ENCODE data around the gene ADCY3. TPM values are rescaled to one million over a fixed set of nuclear protein-coding genes. Genes with fewer than 3 reads are reported as not detected.

ADCY3 gene
- total and polyA plus RNA-seq, 9 of the 15 experiments (the other 6 are each of a cell fraction or from before 2014, with no cell fraction given), result 1.5 to 54.8 (median 26.3) TPM

DNA sequence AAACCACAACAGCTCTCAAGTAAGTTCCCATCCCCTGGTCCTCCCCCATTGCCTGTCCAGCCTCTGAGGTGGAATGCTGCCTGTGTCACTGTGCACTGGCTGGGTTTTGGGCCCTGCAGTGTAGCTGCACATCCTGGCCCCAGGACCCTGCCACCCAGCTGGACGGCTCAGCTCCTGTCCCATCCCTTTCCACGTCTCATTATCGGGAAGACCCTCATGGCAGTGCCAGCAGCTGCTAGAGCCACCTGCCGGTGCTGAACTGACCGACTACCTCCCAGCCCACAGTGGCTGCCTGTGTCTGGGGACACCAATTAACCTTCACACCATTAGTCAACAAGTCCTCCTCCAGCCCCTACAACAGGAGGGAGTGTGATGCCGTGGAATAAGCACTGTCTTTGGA lies 31.9 kb downstream of the ADCY3 start:
- ATAC-seq, result no peak
- POLR2A ChIA-PET, result no interaction called here
- no peaks in the 10 kb centered on the region for H3K27me3 ChIP-seq (ENCODE audit: control insufficient read depth in 2 of 2, insufficient read depth in 2 of 2, low read length in 2 of 2)

DNA sequence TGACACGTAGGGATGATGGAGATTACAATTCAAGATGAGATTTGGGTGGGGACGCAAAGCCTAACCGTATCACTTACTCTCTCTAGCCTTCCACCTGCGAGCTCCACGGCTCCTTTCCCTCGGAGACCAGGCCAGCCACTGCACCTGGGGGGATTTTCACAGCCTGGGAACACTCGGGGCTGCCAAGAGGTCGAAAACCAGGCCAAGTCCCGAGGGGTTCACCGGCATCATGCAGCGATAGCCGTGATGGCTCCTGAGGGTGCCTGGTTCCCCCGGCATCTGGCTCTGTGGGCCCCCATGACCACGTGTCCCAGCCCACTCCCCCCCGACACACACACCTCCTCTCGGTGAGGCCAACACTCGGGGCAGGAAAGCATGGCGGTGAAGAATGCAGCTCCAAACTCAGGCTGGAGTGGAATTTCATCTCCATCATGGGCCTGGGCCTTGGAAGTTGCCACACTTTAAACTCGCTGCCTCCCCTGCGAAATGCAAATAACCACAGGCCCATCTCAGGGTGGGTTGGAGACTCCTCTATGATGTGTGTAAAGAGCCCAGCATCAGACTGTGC lies 32.6 kb downstream of the ADCY3 start:
- intact Hi-C loops (cut with micrococcal nuclease) (no loop called here), in situ Hi-C loops (cut with MboI) (no loop called here)
- H3K4me3 ChIP-seq, result no peak overlapping the region
- WGBS (ENCODE audit: insufficient coverage, low coverage, missing lambda C conversion rate), result 94% methylated on average over 14 of the region's 20 CpGs
- no peaks in the 10 kb centered on the region for H3K9me3 ChIP-seq (replicated peaks; ENCODE audit: control insufficient read depth, insufficient read depth, low read depth, low read length)
- H3K9me1 ChIP-seq (ENCODE audit: control insufficient read depth, insufficient read depth, low read length), result no peaks in the 10 kb centered on the region
- H3K27ac ChIP-seq (ENCODE audit: extremely low read depth, low read depth, low read length), result no peak overlapping the region
- H4K20me1 ChIP-seq (replicated peaks; ENCODE audit: control insufficient read depth, insufficient read depth, low read length), result peaks cover 5% of the 10 kb centered on the region; the same call in 1 of the 2 replicates
- DNase-seq (ENCODE audit: extremely low read depth in 1 of 4, low spot score in 3 of 4) (no peak), FAIRE-seq (no peak), ATAC-seq (no peak)
- H3K4me2 ChIP-seq (ENCODE audit: insufficient read depth, low read length), result no peak overlapping the region
- H2AFZ ChIP-seq (ENCODE audit: low read depth, low read length), result no peak overlapping the region
- no peaks in the 10 kb centered on the region for H3K27me3 ChIP-seq (ENCODE audit: control insufficient read depth in 2 of 2, insufficient read depth in 2 of 2, low read length in 2 of 2)
- peaks cover 0 to 7% of the 10 kb centered on the region in 2 experiments; a peak in 1 of 5 replicates for H3K4me1 ChIP-seq (replicated peaks in 1 of 2; ENCODE audit: control insufficient read depth in 2 of 2, insufficient read depth in 2 of 2, low read length in 2 of 2)
- no peaks in the 10 kb centered on the region for H3K79me2 ChIP-seq (ENCODE audit: control insufficient read depth, insufficient read depth, low read length)
- ChIA-PET CTCF (ENCODE audit: low intra/inter-chr PET ratio) (no interaction called here), POLR2A (interaction anchor here (0.6 kb wide), 1 partner anchor 122 kb away, joined by 3 read pairs; no protein-coding TSS in a partner anchor)
- BruUV-seq (replicated peaks), result no TSS peak
- no peak overlapping the region for H3K9ac ChIP-seq (ENCODE audit: insufficient read depth in 1 of 2, low read depth in 2 of 2, low read length in 2 of 2)
- peaks cover 15% of the 10 kb centered on the region; the same call in 2 of the 3 replicates for H3K36me3 ChIP-seq (ENCODE audit: control insufficient read depth, insufficient read depth, low read length)
- TF ChIP-seq HIVEP1 (CRISPR knock-in tag; IDR thresholded peaks at IDR 0.05), result no peak
- no peak for TF ChIP-seq ZNF431 (CRISPR knock-in tag; IDR thresholded peaks at IDR 0.05)
- TF ChIP-seq GTF2A2 (tag; IDR thresholded peaks at IDR 0.05), result no peak
- no peak for TF ChIP-seq NUFIP1 (IDR thresholded peaks at IDR 0.05; ENCODE audit: partially characterized antibody)
- no peak for TF ChIP-seq CTBP1 (IDR thresholded peaks at IDR 0.05; ENCODE audit: borderline replicate concordance)
- TF ChIP-seq GATA2 (CRISPR knock-in tag; IDR thresholded peaks at IDR 0.05), result no peak
- TF ChIP-seq RAD21 (CRISPR knock-in tag; conservative IDR thresholded peaks at IDR 0.05 in 1 of 2, IDR thresholded peaks at IDR 0.05 in 1 of 2), result no peak
- no peak for TF ChIP-seq HEY1 (CRISPR knock-in tag; IDR thresholded peaks at IDR 0.05; ENCODE audit: borderline replicate concordance)
- no peak for TF ChIP-seq TAF9B (IDR thresholded peaks at IDR 0.05; ENCODE audit: partially characterized antibody)
- TF ChIP-seq PHTF2 (CRISPR knock-in tag; IDR thresholded peaks at IDR 0.05), result no peak
- TF ChIP-seq NFIC (IDR thresholded peaks at IDR 0.05), result no peak
- no peak for TF ChIP-seq RBM25 (IDR thresholded peaks at IDR 0.05; ENCODE audit: low read depth, low read length, severe bottlenecking)
- TF ChIP-seq CC2D1A (IDR thresholded peaks at IDR 0.05), result no peak
- TF ChIP-seq, protein P1, sequence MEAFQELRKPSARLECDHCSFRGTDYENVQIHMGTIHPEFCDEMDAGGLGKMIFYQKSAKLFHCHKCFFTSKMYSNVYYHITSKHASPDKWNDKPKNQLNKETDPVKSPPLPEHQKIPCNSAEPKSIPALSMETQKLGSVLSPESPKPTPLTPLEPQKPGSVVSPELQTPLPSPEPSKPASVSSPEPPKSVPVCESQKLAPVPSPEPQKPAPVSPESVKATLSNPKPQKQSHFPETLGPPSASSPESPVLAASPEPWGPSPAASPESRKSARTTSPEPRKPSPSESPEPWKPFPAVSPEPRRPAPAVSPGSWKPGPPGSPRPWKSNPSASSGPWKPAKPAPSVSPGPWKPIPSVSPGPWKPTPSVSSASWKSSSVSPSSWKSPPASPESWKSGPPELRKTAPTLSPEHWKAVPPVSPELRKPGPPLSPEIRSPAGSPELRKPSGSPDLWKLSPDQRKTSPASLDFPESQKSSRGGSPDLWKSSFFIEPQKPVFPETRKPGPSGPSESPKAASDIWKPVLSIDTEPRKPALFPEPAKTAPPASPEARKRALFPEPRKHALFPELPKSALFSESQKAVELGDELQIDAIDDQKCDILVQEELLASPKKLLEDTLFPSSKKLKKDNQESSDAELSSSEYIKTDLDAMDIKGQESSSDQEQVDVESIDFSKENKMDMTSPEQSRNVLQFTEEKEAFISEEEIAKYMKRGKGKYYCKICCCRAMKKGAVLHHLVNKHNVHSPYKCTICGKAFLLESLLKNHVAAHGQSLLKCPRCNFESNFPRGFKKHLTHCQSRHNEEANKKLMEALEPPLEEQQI (IDR thresholded peaks at IDR 0.05), result no peak

More for the DNA sequence above, 31.9 kb downstream of the ADCY3 start:
- Histone ChIP-seq H3K36me3 (ENCODE audit: control insufficient read depth, insufficient read depth, low read length) (peaks cover 15% of the 10 kb centered on the region; the same call in 2 of the 3 replicates), H3K4me2 (ENCODE audit: insufficient read depth, low read length) (no peak overlapping the region), H2AFZ (ENCODE audit: low read depth, low read length) (no peak overlapping the region), H3K9ac (ENCODE audit: insufficient read depth in 1 of 2, low read depth in 2 of 2, low read length in 2 of 2) (no peak overlapping the region), H3K4me1 (replicated peaks in 1 of 2; ENCODE audit: control insufficient read depth in 2 of 2, insufficient read depth in 2 of 2, low read length in 2 of 2) (peaks cover 0 to 7% of the 10 kb centered on the region in 2 experiments; a peak in 1 of 5 replicates), H3K9me1 (ENCODE audit: control insufficient read depth, insufficient read depth, low read length) (no peaks in the 10 kb centered on the region), H4K20me1 (replicated peaks; ENCODE audit: control insufficient read depth, insufficient read depth, low read length) (peaks cover 5% of the 10 kb centered on the region; the same call in 1 of the 2 replicates), H3K27ac (ENCODE audit: extremely low read depth, low read depth, low read length) (no peak overlapping the region), H3K4me3 (no peak overlapping the region), H3K9me3 (replicated peaks; ENCODE audit: control insufficient read depth, insufficient read depth, low read depth, low read length) (no peaks in the 10 kb centered on the region), H3K79me2 (ENCODE audit: control insufficient read depth, insufficient read depth, low read length) (no peaks in the 10 kb centered on the region)
- CTCF ChIA-PET (ENCODE audit: low intra/inter-chr PET ratio), result no interaction called here
- no peak for TF ChIP-seq FOSL1 (tag; conservative IDR thresholded peaks at IDR 0.05)
- no peak for TF ChIP-seq POLR2B (IDR thresholded peaks at IDR 0.05; ENCODE audit: low read depth, partially characterized antibody)
- no peak for TF ChIP-seq CTBP1 (IDR thresholded peaks at IDR 0.05; ENCODE audit: borderline replicate concordance)
- TF ChIP-seq HNRNPLL (IDR thresholded peaks at IDR 0.05; ENCODE audit: low read depth, low read length, poor library complexity, severe bottlenecking), result no peak
- DNase-seq (ENCODE audit: extremely low read depth in 1 of 4, low spot score in 3 of 4) (no peak), FAIRE-seq (no peak)
- in situ Hi-C loops (cut with MboI) (no loop called here), intact Hi-C loops (cut with micrococcal nuclease) (no loop called here)
- no TSS peak for BruUV-seq (replicated peaks)
- WGBS (ENCODE audit: insufficient coverage, low coverage, missing lambda C conversion rate), result 89% methylated on average over 4 of the region's 6 CpGs
